Stimulated activated CD4-positive, alpha-beta T cell treated with anti-CD3 and anti-CD28 coated beads, Interleukin-1b, Interleukin-23, amount 100 ng/mL, for 4 hours (primary cell): Measurements from ENCODE around the gene CDK11A.
A peak's percentile ranks its signal among the peaks of the same experiment; 100 is the strongest.
"Not testable (repeated sequence)": the region's sequence is repeated elsewhere in the genome, so short reads cannot be mapped to it uniquely, and the experiment has no call there.

Source experiments
- DNase-seq, 2 donors: peaks; one replicate each; pipeline ENCODE4 v3.0.0-alpha.2; 2020; ENCODE audit warnings: low read depth in 2 of 2

CDK11A gene

DNA sequence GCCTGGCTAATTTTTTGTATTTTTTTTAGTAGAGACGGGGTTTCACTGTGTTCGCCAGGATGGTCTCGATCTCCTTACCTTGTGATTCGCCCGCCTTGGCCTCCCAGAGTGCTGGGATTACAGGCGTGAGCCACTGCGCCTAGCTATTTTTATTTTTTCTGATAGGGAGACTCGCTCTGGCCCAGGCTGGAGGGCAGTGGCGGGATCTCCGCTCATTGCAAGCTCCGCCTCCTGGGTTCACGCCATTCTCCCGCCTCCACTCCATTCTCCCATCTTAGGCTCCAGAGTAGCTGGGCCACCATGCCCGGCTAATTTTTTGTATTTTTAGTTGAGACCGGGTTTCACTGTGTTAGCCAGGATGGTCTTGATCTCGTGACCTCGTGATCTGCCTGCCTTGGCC, 1.9 kb upstream of the CDK11A start:
- not testable (repeated sequence) for DNase-seq

DNA sequence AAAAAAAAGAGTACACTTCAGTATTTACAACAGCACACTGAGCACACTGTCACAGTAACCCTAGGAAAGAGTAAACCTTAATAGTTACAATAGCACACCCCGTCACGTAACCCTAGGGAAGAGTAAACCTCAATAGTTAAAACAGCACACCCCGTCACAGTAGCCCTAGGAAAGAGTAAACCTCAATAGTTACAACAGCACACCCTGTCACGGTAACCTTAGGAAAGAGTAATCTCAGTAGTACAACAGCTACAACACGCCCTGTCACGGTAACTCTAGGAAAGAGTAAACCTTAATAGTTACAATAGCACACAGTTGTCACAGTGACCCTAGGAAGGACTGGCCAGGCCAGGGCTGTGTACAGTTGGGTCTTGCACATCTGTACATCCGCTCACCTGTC, 3.0 kb downstream of the CDK11A start:
- DNase-seq, result no peak

DNA sequence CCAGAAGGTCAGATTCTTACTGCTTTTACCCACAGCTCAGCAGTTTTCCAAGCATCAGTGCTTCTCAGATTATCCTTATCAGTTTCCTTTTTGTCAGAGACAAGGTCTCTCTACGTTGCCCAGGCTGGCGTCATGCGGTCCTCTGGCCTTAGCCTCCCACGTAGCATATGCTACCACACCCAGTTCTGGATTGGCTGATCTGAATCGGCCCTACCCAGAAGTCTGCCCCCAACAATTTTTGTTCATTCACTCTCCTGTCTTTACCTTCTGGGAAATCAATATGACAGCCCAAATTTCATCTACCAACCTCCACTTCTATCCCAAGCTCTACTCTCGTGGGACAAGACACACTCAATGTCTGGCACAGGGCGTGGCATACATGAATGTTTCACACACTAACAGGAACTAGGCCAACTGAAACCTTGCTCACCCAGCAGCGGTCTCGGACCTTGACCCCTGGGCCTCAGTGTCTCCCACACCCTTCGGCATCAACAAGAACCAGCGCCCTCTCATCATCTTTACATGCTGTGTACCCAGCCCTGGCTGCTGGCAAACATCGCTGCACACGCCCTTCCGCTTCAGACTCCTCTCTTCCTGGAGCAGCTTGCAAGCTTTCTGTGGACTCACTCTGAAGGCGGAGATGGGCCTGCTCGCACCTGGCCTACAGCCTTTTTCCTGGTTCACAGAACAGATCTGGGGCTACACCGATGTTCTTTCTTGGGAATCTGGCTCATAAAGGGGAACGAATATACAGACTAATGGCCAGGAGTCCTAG, 8.9 kb downstream of the CDK11A start:
- DNase-seq, result not testable (repeated sequence)

DNA sequence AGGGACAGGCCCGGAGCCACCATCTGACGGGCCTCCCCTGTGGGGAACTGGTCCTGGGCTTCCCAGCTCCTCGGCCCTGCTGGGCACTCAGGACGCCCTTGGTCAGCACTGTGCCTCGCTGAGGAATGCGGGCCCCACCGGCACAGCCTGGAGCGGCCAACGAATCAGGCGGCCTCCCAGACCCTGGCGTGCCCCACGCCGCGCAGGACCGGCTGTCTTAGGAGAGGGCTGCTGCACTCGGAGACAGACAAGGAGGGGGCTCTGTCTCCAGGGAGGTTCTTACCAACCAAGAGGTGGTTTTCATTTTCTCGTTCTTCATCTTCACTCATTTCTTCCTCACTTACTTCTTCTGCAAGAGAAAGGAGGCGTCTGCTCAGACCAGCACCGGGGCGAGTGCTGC, 16.3 kb downstream of the CDK11A start:
- not testable (repeated sequence) for DNase-seq

DNA sequence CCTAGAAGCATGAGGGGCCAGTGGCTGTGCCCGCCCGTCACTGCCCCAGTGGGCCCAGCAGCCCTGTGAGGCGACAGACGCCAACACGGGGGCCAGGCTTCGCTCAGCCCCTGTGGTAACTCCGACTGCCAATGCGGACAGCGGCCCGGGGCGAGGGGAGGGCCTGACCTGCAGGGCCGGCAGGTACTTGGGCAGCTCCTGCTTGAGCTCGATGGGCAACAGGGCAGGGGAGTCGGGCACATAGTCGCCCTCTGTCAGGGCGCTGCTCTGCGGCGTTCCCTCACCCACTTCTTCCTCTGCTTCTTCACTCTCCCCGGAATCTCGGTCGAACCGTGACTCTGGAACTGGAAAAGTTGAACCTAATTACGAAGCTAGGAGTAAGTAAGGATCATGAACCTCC, 16.9 kb downstream of the CDK11A start:
- DNase-seq, result not testable (repeated sequence)

DNA sequence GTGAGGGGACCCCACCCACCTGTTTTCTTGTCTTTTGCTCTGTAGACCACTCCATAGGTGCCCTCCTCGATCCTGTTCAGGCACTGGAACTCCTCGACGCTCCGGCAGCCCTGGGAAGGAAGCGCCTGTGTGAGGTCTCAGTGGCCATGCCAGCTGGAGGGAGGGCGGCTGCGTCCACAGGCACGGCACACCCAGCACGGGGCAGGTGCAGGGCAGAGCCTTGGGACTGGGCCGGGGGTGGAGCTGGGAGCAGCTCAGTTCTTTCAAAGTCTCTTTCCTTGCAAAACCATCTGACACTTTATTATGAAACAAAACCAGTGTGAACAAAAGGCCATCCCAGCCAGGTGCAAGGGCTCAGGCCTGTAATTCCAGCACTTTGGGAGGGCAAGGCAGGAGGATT, 18.5 kb downstream of the CDK11A start:
- DNase-seq, result not testable (repeated sequence)

DNA sequence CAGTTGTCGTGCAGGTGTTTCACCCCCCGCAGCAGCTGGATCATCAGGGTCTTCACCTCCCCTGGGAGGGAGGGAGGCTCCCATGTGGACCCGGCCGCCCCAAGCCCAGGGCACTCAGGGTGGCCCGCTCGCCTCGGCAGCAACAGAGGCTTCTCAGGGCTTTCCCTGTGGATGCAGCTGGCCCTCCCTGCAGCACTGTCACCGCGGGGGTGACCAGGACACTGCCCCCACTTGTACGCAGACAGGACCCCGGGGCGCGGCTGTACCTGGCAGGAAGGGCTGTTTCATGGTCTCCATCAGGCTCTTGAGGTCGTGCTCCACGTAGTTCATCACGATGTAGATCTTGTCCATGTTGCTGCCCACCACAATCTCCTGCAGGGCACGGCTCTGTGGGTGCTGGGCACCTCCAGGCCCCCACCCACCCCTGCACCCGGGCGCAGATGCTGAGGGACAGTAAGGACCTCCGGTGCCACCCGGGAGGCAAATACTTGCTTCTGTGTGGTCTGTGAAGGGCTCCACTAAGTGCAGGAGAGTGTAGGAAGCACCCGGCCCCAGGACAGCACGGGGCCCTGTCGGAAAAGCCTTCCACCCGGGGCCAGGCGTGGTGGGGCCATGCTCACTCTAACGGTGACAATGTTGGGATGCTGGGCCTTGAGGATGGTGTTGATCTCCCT, 19.7 kb downstream of the CDK11A start:
- DNase-seq, result not testable (repeated sequence)

DNA sequence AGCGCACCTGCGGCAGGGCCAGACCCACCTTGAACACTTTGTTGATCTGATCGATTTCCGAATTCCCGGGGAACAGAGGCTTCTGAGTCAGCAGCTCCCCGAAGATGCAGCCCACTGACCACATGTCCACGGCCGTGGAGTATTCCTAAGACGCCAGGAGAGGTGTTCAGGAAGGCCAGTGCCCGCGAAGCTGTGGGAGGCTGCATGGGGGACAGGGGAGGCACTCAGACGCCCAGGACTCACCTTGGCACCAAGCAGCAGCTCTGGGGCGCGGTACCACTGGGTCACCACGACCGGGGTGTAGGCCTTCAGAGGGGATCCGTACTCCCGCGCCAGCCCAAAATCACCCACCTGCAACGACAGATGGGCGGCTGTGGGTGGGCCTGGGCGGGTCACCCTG, 20.4 kb downstream of the CDK11A start:
- DNase-seq, result no peak

DNA sequence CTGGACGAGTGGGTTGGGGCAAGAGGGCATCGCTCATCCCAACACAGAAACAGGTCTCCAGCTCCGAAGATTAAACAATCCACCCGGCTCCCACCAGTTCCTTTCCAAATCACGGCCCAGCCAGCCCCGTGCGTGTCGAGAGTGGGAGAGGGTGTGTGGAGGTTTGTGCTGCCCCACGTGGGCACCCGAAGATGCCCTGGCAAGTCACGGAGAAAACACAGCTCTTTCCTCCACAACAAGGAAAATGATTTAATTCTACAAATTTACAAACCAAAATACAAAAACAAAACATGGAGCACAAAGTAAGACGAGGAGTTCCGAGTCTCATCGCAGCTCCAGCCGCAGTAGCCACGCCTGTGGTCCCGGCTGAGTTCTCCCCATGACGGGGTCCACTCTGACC, 21.7 kb downstream of the CDK11A start:
- DNase-seq, result not testable (repeated sequence)

DNA sequence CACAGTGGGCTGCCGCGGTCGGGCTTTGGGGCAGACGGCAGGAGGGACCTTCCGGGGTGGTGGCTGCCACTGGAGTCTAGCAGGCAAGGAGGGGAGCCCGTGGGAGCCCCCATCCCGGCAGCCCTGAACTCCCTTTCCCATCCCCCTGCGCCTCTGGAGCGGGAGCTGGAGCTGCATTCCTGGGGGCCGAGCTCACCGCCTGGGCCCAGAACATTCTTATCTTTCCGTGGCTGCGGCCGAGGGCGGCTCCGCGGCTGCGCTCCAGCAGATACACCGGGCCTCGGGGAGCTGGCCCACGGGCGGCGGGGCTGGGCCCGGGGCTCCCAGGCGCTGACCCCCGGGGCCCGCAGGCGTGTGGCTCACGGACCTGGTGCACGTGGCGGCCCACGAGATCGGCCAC, 23.6 kb downstream of the CDK11A start:
- DNase-seq, result not testable (repeated sequence)

DNA sequence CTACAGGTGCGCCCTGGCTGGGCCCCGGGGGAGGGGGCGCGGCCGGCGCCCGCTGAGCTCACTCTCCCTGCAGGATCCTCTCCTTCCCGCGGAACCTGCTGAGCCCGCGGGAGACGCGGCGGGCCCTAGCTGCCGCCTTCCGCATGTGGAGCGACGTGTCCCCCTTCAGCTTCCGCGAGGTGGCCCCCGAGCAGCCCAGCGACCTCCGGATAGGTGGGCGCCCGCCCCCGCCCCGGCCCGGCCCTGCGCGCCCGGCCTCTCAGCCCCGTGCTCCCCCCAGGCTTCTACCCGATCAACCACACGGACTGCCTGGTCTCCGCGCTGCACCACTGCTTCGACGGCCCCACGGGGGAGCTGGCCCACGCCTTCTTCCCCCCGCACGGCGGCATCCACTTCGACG, 24.1 kb downstream of the CDK11A start:
- not testable (repeated sequence) for DNase-seq

DNA sequence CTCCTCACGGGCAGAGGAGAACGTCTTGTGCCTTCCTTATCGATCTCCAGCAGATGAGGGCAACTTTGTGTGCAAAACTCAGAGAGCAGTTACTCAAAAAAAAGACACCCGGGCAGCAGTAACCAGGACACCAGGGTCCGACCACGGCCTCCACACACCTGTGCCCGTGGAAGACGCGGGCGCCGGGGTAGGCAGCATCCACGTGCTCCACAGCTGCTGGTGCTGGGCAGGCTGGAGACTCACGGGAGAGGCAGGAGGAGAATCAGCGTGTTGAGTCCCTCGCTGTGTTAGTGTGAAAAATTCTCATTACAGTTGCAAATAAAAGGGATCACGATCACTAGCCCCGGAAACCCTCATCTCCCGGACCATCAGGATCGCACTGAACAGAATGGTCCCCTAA, 25.1 kb downstream of the CDK11A start:
- not testable (repeated sequence) for DNase-seq

DNA sequence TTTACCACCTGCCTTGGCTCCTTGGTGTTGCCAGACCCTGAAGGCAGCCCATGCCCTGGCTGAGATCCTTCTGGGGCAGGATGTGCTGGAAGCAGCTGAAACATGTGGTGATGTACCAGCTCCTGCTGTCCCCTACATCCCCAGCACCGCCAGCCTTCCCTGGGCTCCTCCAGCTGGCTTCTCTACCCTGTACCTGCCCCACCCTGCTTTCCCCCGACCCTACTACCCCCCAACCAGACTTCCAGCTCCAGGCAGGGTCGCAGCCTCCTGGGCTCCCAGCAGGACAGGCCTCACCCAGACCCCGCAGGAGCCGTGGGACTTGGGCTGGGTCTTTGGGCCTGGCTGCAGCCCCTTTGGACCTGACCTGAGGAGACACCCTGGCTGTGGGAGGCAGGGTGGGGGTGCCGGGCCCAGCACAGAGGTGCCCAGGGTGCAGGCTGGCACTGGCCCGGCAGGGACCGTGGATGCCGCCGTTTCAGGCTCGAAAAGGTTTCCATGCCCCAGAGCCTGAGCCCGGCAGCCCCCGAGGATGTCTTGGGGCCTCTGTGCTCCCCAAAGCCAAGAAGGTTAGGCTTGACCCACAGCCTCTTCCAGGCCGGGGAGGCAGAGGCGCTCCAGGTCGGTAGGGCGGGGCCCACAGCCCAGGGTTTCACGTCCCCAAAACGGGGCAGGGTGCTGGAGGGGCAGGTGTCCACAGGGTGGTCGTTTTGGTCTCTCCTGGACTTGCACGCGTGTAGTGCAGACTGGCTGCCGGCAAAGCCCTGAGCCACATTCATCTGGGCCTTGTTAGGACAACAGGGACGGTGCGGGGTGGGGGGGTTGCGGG, 26.6 kb downstream of the CDK11A start:
- not testable (repeated sequence) for DNase-seq

DNA sequence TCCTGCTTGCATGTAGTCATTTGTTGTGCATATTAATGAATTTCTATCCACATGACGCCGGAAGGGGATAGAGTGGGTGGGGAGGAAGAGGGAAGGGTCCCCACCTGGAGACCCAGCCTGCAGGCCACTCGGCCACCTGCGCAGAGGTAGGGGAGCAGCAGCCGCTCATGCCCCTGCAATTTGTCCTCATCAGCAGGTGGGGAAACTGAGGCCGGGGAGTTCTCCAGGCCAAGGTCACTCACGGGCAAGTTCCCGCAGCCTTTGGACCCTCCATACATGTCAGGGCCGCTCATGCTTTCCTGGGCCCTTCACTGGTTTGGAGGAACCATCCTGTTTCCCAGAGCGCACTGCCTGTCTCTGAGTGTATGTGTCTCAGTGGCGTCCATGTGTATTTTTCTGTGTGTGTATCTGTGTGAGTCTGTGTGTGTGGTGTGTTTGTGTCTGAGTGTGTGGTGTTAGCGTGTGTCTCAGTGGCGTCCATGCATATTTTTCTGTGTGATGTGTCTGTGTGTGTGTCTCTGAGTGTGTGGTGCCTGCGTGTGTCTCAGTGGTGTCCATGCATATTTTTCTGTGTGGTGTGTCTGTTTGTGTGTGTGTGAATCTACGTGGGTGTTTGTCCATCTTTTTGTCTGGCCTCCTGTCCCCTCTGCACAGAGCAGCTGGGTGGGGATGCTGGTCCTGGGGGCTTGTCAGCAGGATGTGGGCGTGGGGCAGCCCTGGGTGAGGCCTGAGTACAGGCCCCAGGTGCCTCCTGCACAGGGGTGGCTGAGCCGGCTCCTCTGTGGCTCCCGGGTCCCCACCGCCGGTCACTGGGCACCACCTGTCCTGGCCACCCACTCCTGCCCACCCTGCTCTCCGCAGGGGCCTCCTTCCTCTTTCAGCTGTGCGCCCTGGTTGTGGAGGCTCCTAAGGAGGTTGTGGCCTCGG, 27.5 kb downstream of the CDK11A start:
- not testable (repeated sequence) for DNase-seq

DNA sequence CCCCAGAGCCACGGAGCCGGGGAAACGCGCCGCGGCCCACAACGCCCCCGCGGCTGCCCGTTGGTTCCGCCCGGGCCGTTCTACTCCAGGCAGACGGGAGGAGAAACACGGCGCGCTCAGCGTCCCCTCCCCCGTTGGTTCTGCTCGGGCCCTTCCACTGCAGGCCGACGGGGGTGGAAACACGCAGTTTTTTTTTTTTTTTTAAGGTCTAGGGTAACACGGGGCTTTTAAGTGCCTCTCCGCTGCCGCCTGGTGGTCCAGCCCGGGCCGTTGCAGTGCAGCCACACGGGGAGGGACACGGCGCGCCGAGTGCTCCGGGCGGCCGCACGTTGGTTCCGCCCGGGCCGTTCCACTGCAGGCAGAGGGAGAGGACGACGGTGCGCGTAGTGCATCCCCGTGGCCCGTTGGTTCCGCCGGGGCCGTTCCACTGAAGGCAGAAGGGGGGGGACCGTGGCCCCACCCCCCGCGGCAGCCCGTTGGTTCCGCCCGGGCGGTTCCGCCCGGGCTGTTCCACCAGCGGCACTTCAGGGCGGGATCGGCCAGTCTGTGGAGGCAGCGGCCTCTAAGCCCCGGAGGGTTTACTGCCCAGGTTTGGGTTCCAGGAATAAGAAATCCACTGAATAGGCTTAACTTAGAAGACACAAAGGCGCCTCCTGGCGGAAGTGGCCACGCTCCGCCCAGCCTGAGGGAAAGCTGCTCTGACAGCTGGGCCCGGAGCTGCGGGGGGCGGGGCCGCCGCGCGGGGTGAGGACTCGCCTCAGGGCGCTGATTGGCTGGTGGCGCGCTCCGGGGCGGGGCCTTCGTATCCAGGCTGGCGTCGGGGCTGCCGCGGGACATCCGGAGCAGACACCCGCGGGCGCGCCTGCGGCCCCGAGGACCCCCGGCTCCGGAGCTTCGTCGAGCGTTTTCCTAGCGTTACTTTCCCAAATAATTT, 31.2 kb downstream of the CDK11A start, which contains the start of gene SLC35E2B:
TSS of gene SLC35E2B (minus strand) at position 82 of the 934 bp plus-strand sequence. CDS start 16,096 bp downstream, outside the sequence.
- DNase-seq, result peak; percentile 89 to 95

DNA sequence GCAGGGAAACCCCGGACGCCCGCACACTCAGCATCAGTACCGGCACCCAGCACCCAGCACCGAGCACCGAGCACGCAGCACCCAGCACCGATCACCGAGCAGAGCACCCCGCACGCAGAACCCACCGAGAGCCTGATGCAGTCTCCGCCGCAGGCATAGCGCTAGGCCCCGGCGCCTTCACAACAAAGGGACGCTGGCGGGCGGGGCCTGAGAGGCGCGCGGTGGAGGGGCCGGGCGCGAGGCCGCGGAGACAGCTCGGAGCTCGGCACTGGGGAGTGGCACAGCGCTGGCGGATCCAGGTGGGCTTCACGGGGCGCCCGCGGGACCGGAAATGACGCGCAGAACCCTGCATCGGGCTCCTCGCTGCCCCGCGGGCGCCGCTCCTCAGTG, 31.8 kb downstream of the CDK11A start:
- DNase-seq, result peak; percentile 68 to 69

DNA sequence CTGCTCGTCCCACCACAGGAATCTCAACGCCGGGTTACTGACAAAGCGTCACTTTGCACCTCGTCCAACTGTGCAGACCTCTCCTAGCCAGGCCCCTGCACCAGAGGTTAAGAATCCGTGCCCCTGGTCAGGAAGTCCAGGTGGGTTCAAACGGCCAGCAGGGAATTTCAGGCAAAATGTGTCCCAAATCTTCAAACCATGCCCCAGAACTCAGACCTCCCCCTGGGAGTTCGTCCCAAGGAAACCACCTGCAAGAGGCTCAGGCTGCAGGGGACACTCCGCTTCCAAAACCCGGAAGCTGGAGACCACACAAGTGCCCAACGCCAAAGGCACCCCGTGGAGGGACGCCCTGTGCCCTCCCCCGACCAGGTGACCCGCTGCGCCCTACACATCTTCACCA, 32.7 kb downstream of the CDK11A start:
- DNase-seq, result not testable (repeated sequence)

DNA sequence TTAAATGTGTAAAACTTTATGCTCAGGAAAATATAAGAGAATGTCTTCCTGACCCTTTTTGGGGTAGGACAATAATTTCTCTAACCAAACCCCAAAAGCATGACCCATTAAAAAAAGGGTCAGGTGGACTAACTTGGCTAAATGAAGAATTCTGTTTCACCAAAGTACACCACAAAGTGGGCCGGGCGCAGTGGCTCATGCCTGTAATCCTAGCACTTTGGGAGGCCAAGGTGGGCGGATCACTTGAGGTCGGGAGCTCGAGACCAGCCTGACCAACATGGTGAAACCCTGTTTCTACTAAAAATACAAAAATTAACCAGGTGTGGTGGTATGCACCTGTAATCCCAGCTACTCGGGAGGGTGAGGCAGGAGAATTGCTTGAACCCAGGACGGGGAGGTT, 34.6 kb downstream of the CDK11A start:
- not testable (repeated sequence) for DNase-seq

DNA sequence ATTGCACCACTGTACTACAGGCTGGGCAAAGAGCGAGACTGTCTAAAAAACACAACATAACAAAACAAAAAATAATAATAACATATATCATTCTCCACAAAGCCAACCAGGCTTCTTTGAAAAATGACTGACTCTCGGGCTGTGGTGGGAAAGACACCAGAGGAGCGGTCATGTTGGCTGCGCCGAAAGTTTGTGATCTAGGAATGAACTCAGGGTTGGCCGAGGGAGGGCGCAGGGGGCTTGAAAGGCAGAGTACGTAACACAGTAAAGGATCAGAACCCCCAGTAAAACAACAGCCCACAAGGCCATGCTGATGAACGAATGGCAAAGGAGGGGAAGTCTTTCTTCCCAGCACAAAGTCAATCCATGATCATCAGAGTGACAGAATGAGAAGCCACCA, 36.3 kb downstream of the CDK11A start:
- DNase-seq, result no peak
